H1 (cell line): Measurements from ENCODE around the gene GLYR1. TPM values are rescaled to one million over a fixed set of nuclear protein-coding genes. Genes with fewer than 3 reads are reported as not detected.

Experiments used
- CBX8 ChIP-seq: fragments of 300-800, 300-1000 bp; sonication (generic); IDR thresholded peaks from 2 replicates; pipeline ENCODE4 v1.7.1; 2016; ENCODE audit warnings: low read depth, low read length, borderline replicate concordance
- CREB1 ChIP-seq: IDR thresholded peaks from 2 replicates; pipeline ENCODE4 v1.6.1; 2012; ENCODE audit warnings: inconsistent platforms
- GABPA ChIP-seq: IDR thresholded peaks from 2 replicates; pipeline ENCODE4 v1.6.1; 2011; ENCODE audit warnings: mild to moderate bottlenecking, low read length, moderate library complexity, borderline replicate concordance; ENCODE audit not compliant: insufficient read depth
- GTF2F1 ChIP-seq: IDR thresholded peaks from 2 replicates; pipeline ENCODE4 v1.6.1; 2012; ENCODE audit warnings: low read depth, low read length, improper control_type of control experiment, borderline replicate concordance
- NANOG ChIP-seq: IDR thresholded peaks from 2 replicates; pipeline ENCODE4 v1.6.1; 2011; ENCODE audit warnings: low read length, low read depth, mild to moderate bottlenecking, inconsistent platforms; ENCODE audit not compliant: insufficient read depth, poor library complexity, severe bottlenecking
- TBP ChIP-seq: IDR thresholded peaks from 2 replicates; pipeline ENCODE4 v1.6.1; 2011; ENCODE audit warnings: low read depth, low read length, improper control_type of control experiment
- TCF12 ChIP-seq: IDR thresholded peaks from 2 replicates; pipeline ENCODE4 v1.6.1; 2011; ENCODE audit warnings: low read depth, mild to moderate bottlenecking, low read length
- polyA plus RNA-seq, 7 experiments: library from polyadenylated mRNA; depleted of rRNA in 3 of 7; stranded (reverse) in 5 of 7; unstranded in 2 of 7; fragments of >200 nt in 5 of 7; fragments of 200-250 nt in 2 of 7; gene quantifications; 1 replicate in 5 of 7; 2 replicates in 1 of 7; 4 replicates in 1 of 7; pipeline versions ENCODE4 v1.2.1 to v1.2.3, GENCODE V29; 2011 to 2013; ENCODE audit warnings: missing spikeins in 2 of 7, mixed read lengths in 2 of 7
- total RNA-seq: library from RNA; stranded (reverse); fragmentation: NEBNext Ultra II Directional; extraction: Animal tissue kit (Norgen Biotek cat#: 25700); gene quantifications from 2 replicates; pipeline ENCODE4 v1.2.1, GENCODE V29; 2021
- TF ChIP-seq, protein P1 (sequence below): IDR thresholded peaks from 2 replicates; pipeline ENCODE4 v1.6.1; 2012; ENCODE audit warnings: low read length, inconsistent platforms
- TF ChIP-seq, protein P2 (sequence below): IDR thresholded peaks from 2 replicates; pipeline ENCODE4 v1.6.1; 2012; ENCODE audit warnings: inconsistent platforms

Gene GLYR1
- total and polyA plus RNA-seq, 2 of the 8 experiments (the other 6 are each of a cell fraction or from before 2014, with no cell fraction given): 50.2 to 115 TPM

DNA sequence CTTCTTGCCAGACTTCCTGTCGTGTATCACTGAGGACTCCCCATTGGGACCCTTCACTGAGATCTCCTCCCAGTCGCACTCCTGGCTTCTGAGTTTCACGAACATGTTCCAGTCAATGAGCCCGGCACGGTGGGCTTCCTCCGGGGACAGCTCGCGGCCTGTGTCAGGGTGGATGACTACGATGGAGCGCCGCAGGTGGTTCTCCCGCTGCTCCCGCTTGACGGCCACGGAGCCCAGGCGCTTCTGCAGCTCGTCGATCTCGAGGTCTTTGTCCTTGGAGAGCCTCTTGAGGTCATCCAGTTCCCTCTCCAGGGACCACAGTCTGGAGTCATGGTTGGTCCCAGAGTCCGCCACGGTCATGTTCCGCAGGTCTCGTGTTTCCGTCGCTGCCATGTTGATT is 36.4 kb upstream of the GLYR1 start (continued):
- TF ChIP-seq, protein P1, sequence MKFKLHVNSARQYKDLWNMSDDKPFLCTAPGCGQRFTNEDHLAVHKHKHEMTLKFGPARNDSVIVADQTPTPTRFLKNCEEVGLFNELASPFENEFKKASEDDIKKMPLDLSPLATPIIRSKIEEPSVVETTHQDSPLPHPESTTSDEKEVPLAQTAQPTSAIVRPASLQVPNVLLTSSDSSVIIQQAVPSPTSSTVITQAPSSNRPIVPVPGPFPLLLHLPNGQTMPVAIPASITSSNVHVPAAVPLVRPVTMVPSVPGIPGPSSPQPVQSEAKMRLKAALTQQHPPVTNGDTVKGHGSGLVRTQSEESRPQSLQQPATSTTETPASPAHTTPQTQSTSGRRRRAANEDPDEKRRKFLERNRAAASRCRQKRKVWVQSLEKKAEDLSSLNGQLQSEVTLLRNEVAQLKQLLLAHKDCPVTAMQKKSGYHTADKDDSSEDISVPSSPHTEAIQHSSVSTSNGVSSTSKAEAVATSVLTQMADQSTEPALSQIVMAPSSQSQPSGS: no peak
- TF ChIP-seq CBX8 (no peak), GTF2F1 (no peak), TBP (no peak), GABPA (no peak), TCF12 (no peak), NANOG (no peak), CREB1 (no peak)
- TF ChIP-seq, protein P2, sequence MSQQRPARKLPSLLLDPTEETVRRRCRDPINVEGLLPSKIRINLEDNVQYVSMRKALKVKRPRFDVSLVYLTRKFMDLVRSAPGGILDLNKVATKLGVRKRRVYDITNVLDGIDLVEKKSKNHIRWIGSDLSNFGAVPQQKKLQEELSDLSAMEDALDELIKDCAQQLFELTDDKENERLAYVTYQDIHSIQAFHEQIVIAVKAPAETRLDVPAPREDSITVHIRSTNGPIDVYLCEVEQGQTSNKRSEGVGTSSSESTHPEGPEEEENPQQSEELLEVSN: no peak
